Bronchial epithelial cell (primary cell): Measurements from ENCODE around the gene SLC22A7. TPM values are rescaled to one million over a fixed set of nuclear protein-coding genes. Genes with fewer than 3 reads are reported as not detected.

Experiments
- DNase-seq: peaks from one replicate; pipeline ENCODE4 v3.0.0-alpha.2; 2010; ENCODE audit warnings: low read depth
- FAIRE-seq: peaks from 2 replicates; lab custom pipeline; 2011; peaks lifted over from hg19 to GRCh38; lab: Jason Lieb, UNC
- H3K27me3 ChIP-seq: 2 replicates; pipeline ENCODE4 v1.5.1; 2011; ENCODE audit warnings: low read length; ENCODE audit not compliant: control insufficient read depth, insufficient read depth
- H3K36me3 ChIP-seq: 2 replicates; pipeline ENCODE4 v1.5.1; 2011; ENCODE audit warnings: low read length; ENCODE audit not compliant: control insufficient read depth, insufficient read depth
- H3K4me3 ChIP-seq: 2 replicates; pipeline ENCODE4 v1.5.1; 2011; ENCODE audit warnings: mild to moderate bottlenecking, low read depth, low read length, control low read depth
- CTCF ChIP-seq: IDR thresholded peaks from 2 replicates; pipeline ENCODE4 v1.5.1; 2011; ENCODE audit warnings: mild to moderate bottlenecking, moderate library complexity, low read length, control low read depth, inconsistent platforms; ENCODE audit not compliant: insufficient read depth, severe bottlenecking
- total RNA-seq: library from RNA; depleted of rRNA; stranded (reverse); fragments of >200 nt; gene quantifications from 2 replicates; pipeline ENCODE4 v1.2.1, GENCODE V29; 2014

SLC22A7 gene
- total RNA-seq, 1 donor from 2014 or later = not detected

- FAIRE-seq (no peak), DNase-seq (no peak)
- TF ChIP-seq CTCF = no peak
- Histone ChIP-seq H3K27me3 (peaks cover 1% of the 10 kb centered on the region), H3K4me3 (no peak overlapping the region), H3K36me3 (no peaks in the 10 kb centered on the region)
Observed at GRCh38 chr6:43292341-43292740, 5.7 kb upstream of the SLC22A7 start.

DNA sequence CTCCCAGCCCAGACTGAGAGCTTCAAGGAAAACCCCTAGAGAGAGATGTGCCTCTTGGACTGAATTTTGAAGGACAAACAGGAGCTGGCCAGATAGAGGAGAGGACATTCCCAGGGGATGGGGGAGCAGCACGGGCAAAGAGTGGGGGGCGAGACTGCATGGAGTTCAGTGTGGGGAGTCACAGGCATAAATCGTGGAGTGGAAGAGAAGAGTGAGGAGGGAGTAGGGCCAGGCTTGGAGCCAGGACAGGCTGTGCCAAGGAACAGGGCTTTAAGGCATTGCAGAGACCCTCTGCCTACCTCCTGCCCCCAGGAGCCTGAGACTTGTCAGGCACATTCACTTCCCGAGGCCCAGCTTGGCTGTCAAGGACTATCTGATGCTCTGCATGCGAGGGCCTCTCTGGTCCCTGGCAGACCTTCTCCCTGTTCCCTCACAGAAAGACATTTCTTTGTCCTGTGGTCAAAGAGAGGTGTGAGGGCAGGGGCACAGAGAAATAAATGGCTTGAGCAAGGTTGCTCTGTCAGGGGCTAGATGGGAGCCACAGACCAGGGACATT lies 5.2 kb upstream of the SLC22A7 start:
- DNase-seq (no peak), FAIRE-seq (no peak)
- H3K36me3 ChIP-seq = no peaks in the 10 kb centered on the region
- no peak overlapping the region for H3K4me3 ChIP-seq
- TF ChIP-seq CTCF = no peak
- no peaks in the 10 kb centered on the region for H3K27me3 ChIP-seq

DNA sequence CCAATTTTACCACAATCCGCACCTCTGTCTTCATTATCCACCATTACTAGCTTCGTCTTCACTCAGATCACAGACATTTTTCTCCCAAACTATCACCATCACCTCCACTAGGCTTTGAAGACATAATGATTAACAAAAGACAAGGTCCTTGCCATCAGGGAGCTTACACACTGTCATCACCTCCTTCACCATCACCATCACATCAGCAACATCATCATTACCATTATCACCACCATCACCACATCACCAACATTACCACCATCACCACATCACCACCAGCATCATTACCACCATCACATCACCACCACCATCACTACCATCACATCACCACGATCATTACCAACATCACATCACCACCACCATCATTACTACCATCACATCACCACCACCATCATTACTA lies 4.4 kb upstream of the SLC22A7 start:
- Histone ChIP-seq H3K27me3 (no peaks in the 10 kb centered on the region), H3K36me3 (no peaks in the 10 kb centered on the region), H3K4me3 (no peak overlapping the region)
- DNase-seq (no peak), FAIRE-seq (no peak)
- no peak for TF ChIP-seq CTCF

DNA sequence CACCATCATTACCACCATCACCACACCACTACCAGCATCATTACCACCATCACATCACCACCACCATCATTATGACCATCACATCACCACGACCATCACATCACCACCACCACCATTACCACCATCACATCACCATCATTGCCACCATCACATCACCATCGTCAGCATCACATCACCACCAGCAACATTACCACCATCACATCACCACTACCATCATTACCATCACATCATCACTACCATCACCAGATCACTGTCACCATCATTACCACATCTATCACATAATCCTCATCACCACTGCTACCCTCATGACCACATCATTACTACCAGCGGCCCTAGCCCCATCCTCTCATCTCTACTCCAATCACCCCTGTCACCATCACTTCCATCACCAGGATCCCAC lies 3.5 kb upstream of the SLC22A7 start:
- TF ChIP-seq CTCF = no peak
- DNase-seq = no peak
- FAIRE-seq = no peak
- Histone ChIP-seq H3K36me3 (no peaks in the 10 kb centered on the region), H3K4me3 (no peak overlapping the region), H3K27me3 (no peaks in the 10 kb centered on the region)

GRCh38 chr6:43295456-43295855 lies 2.6 kb upstream of the SLC22A7 start:
- H3K36me3 ChIP-seq = no peaks in the 10 kb centered on the region
- no peak overlapping the region for H3K4me3 ChIP-seq
- FAIRE-seq = no peak
- TF ChIP-seq CTCF = no peak
- DNase-seq = no peak
- no peaks in the 10 kb centered on the region for H3K27me3 ChIP-seq
